SKM-1 treated with dmso at 0.1 percent for 144 hours (cell line): ENCODE measurements around the gene GDPD5.
A peak's percentile ranks its signal among the peaks of the same experiment; 100 is the strongest.

ENCODE experiments used
- DNase-seq: peaks from one replicate; lab custom pipeline; 2025; ENCODE audit not compliant: unreplicated experiment; lab: John Stamatoyannopoulos, UW

GDPD5 gene

DNA sequence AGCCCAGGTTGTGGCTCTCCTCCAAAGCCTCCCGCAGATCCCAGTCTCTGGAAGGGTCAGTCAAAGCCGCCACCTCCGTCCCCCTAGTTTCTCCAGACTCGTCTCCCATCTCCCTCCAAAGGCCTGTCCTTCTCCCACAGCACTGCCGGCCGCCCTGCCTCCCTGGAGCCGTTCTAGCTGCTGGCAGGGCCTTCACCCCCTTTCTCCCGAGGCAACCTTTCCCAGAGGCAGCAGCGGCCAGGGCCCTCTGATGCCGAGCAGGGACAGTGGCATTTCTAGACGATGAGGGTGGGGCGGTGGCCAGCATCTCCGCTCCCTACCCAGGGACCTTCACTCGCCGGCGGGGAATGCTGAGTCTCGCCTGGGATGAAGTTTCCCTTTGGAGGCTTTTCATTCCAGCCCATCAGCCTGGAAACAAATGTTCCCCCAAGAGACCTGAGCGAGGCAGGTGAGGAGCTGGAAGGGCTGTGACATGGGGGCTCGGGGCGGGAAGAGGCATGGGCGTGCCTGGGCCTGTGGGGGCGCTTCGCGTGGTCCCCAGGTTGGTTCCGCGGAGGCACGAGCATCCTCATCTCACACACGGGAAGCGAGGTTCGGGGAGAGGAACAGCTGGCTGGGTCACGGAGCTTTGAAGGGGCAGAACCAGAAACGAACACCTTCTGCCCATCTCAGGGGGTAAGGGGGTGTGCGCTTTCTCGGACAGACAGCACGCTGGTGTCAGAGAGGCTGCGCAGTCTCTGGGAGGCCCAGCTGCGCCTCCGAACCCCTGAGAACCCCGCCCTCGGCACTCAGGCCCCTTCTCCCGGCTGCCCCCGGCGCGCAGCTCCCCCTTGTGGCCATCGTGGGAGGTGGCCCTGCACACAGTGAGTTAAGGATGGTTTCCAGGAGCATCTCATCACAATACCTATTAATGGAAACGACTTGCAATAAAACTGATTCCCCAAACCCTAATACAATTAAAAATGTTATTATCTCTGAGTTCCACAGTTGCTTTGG is 74.6 kb downstream of the GDPD5 start:
- no peak for DNase-seq

DNA sequence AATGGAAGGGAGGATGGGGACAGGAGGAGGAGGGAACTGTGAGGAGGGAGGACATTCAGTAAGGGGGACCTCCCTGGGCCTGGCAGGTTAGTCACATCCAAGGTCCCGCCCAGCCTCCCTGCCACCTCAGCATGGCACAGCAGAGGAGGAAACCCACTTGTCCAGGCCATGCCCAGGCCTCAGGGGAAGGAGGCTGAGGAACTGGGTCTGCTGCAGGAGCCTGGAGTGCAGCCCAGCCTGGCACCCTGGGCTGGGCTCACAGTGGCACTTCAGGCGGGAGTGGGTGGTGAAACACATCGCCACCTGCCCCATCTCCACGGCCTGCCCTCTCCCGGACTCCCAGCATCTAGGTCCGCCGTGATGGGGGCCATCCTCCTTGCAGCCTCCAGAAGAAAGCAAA is 75.5 kb downstream of the GDPD5 start:
- DNase-seq: no peak

DNA sequence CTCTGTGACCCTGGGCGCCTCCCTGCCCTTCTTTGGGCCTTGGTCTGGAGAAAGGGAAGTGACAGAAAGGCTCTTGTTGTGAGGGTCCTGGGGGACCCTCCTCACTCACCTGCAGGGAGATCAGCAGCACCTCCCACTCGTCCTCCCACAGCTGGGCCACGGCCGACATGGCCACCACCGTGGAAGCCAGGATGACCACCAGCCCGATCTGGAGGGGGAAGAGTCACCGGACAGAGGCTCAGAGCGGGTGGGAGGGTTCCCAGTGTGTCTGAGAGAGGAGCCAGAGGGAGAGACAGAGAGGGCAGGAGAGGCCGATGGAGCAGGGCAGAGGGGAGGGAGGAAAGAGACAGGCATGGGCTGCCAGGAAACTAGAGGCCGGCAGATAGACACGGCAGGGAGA is 76.0 kb downstream of the GDPD5 start:
- no peak for DNase-seq

DNA sequence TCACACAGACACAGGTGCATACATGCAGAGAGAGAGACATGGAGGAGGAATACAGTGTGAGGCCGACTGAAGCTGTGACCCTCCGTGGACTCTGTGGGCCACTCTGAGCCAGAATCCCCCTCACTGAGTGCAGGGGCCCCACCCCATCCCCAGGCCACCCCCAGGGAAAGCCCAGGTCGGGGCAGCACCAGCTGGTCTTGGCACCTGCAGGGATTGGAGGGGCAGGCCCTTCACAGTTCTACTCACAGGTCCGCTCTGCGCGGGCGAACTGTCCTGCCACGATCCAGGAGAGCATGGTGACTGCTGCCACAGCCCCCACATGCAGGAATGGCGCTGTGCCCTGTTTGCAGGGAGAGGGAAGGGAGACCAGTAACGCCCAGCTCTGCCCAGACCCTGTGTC is 76.5 kb downstream of the GDPD5 start:
- no peak for DNase-seq

DNA sequence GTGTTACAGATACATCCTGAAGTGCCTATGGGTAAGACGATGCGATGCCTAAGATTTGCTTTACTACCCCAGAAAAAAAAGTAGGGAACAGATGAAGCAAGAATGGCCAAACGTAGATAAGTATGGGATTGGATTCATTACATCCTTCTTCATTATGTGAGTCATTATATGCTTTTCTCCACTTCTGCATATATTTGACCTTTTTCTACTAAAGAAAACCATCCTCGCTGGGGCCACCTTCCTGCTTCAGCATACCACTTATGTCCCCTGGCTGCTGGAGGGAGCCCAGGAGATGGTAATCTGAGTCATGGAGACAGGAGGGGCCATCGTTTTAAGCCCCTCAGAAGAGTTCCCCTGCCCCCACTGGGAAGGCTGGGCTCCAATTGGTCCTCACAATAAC is 78.3 kb downstream of the GDPD5 start:
- DNase-seq: no peak

DNA sequence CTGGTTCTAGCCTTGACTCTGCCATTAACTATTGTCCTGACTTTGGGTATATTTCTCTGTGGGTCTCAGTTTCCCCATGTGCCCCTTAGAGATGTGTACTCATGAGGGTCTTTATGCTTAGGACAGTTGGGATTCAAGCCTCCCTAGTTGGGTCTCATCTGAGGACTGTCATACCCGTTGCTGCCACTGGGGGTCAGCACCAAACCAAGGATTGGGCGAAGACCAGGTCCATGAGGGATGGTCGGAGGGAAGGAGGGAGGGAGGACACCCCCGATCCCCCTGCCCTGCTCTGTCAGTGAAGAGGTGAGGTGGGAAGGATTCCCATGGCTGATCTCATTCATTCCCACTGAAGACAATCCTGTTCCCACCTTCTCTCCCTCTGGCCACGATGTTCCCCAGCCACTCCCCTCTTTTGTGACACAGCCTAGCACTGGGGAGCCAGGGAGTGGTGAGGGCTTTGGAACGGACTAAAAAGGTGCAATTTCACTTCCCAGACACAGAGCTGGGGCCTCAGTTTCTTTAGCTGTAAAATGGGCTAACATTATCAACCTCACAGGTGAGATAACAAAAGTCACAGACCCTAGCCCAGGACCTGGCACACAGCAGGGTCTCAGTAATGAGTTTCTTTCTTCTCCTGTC is 80.3 kb downstream of the GDPD5 start:
- DNase-seq: peak; percentile 35

DNA sequence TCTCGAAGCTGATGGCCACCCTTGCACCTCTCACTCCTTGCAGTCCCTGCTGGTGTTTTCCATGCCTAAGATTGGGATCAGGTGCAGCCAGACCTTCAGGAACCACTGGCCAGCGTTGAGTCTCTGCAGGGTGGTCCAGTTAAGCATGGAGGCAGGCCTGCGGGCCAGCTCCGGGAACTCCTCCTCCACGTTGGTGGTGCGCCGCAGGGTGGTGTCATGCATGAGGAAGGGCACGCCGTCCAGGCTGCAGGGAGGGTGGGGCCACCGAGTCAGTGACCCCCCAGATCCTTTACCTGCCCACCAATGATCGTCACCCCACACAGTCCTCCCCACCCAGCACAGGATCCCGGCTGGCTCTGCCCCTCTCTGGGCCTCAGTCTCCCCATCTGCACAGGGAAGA is 82.7 kb downstream of the GDPD5 start:
- DNase-seq: no peak

DNA sequence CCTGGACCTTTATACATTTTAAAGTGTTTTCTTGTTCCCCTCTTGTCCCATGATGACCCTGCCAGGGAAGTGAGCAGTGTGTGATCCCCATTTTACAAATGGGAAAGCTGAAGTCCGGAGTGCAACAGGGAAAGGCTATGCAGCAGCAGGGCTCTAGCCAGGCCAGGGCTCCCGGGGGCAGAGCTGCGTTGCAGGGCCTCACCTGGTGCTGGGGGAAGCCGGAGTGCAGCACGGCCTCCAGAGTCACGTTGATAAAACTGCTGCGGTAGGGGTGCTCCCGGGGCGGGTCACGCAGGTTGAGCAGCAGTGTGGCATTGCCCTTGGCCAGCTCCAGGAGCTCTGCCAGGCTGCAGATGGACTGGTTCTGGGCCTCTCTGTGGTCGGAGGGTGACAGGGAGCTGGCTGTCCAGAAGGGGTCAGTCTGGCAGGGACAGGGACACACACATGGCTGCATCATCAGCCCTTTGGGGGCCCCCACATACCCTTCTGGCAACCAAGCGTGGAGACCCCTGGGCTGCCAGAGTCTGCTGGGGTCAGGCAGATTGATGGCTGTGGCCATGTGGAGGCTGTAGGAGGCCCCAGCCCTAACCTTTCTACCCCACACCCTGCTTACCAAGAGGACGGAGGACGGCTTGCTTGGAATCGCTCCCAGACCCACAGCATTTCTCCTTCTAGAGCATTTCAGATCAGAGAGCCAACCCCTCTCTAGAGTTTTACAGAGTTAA is 83.4 kb downstream of the GDPD5 start:
- no peak for DNase-seq

DNA sequence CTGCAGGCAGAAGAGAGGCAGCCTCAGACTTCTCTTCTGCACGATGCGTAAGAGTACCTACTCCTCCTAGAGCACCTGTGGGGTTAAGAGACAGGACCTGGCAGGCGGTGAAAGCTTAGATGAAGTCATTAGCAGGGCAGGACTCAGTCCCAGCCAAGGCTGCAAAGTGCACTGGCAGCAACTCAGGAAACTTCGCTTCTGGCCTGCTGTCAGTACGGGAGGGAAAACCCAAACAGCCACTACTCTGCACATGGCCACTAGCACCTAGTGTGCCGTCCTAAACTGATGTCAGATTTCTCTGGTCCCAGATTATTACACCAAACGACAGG is 84.0 kb downstream of the GDPD5 start:
- no peak for DNase-seq

DNA sequence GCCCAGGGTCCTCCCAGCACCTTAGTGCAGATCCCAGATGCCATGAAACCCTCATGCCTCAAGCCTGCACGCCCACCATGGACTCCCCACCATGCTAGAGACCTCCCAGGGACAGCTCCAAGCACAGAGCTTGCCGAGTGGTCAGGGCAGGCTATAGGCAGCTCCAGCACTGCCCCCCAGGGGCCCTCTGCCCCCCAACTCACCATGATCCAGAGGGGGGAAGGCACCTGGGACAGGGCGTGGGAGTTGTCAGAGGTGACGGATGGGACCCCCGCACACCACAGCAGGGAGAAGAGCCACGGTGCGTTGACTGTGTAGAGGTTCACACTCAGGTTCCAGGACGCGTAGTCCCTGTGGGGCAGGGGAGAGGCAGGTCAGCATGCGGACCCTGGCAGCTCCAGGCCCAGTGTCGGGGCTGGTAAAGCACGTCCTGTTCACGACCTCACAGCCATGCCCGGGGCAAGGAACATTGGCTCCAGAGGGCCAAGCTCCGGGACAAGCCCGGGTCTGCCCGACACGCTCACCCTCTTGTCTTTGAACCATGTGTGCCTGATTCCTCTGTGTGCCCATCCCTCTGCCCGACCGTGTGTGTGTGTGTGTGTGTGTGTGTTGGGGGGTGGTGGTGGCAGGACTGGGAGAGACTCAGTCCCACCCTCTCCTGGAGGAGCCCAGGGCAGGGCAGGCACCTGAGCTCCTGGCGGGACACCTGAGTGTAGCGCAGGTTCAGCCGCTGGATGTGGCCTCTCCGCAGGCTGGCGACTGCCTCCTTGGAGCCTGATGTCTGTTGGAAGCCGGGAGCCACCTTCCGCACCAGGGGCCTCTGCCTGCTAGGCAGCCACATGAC is 84.6 kb downstream of the GDPD5 start:
- DNase-seq: no peak

DNA sequence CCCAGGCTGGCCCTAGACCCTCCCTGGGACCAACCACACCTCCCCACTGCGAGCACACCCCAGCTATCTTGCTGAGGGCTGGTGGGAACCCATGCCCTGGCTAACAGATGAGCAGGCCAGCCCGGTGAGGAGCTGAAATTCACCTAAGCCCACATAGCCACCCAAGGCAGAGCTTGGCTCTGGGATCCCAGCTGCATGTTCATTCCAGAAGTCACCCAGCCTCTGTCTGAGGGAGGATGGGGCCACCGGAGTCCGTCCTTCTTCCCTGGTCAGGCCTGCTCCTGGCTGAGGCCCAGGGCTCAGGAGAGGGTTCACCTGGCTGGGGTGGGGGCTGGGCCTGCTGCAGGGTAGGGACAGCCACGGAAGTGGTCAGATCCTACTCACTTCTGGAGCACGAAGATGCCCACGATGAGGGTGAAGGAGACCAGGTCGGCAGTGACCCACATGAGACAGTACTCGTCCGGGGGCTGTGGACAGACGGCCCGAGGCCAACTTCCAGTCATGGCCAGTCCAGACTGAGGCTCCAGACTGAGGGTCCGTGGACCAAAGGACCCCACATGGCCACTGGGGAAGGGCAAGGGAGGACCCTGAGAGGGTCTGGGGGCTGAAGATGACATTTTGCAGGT is 86.1 kb downstream of the GDPD5 start:
- no peak for DNase-seq

DNA sequence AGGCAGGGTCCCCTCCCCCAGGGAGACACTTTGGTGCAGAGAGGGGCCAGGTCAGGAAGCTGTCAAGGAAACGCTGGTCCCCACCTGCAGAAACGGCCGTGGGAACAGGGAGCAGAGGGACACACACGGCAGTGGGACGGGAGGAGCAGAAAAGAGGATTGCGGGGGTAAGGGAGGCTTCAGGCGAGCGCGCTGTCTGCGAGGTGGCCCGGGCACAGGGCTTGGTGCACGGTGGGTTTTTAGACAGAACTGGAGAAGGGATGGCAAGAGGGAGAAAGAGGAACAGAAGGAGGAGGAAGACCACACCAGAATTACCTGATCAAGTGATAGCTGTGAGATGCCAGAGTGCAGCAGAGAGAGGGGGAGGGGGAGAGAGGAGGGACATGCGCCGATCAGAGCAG is 86.7 kb downstream of the GDPD5 start:
- no peak for DNase-seq

DNA sequence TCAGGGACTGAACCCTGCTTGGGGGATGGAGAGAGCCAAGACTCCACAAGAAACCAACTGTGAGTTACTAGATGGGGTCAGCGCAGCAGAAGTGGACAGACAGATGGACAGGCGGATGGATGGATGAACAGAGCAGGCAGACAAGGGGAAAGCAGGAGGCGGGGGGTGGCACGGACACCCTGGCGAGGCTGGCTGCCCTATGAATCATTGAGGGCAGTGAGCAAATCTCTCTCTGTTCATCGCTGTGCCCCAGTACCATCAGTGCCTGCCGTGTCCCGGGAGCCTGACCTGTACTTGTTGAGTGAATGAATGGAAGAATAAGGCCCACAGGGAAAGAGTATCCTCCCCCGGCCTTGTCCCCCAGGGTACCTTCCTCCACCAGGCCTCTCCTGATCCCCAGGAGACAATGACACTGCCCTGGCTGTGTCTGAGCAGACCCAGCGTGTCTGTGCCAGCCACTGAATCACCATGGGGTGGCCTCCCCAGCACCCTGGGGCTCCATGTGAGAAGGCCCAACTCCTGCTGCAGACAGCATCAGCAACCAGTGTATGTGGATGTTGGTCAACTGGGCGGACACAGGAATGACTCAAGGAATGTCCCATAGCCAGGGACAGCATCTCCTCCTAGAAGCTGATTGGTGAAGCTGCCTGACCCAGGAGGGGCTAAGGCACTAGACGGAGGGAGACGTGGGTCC is 87.6 kb downstream of the GDPD5 start:
- no peak for DNase-seq

DNA sequence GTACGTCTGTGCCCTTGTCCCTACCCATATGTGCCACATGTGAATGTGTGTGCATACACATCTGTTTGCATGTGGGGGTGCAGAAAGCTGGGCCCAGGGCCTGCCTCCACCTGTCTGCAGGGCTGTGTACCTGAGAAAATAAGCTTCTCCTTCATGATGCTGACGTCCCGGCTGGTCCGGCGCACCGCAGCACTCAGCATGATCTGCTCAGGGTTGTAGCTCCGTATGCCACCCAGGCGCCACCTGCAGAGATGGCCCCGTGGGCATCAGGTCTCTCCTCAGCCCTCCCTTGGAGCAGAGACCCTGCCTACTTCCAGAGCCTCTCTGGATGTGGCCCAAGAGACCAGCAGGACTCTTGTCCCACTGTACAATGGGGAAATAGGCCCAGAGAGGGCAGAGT is 88.9 kb downstream of the GDPD5 start:
- DNase-seq: no peak

DNA sequence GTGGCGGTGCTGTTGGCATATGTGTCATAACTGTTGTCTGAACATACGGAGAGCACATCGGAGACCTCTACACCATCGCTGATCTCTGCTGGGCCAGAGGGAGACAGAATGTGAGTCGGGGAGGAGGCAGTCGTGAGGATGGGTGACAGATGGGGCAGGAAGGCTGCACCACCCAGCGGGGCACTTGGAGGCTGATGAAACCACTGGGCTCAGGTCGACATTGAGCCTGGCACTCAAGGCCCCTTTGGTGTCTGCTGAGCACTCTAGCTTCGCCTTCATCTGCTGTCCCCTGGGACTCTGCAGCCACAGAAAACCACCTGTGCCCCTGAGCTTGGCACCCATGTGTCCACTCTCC is 90.2 kb downstream of the GDPD5 start:
- DNase-seq: no peak

DNA sequence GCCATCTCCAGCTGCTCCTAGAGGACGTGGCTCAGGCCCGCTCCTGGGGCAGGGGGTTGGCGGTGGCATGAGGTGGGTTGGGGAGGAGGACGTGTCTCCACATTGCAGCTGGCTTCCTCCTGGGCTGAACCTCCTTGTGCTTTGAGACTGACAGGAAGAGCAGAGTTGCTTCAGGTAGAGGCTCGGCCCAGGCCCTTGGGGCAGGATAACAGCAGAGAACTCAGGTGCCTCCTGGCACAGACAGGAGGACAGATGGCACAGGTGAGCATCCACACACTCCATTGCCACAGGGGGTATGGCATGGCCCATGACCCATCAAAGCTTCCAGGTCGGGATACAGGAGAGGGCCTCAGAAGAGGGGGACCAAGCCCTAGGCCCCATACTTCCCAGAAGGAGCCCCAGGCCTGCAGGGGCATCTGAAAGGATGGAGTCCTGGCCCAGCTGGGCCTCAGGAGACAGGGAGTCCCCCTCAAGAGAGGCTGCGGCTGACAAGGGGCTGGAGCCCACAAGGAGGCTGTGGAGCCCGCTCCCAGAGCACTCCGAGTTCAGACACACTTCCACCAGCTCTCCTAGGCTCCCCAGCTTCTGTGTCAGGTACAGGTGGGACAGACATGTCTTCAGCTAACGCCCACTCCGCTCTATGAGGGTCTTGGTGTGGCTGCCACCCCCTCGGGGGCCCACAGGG is 90.7 kb downstream of the GDPD5 start:
- no peak for DNase-seq

DNA sequence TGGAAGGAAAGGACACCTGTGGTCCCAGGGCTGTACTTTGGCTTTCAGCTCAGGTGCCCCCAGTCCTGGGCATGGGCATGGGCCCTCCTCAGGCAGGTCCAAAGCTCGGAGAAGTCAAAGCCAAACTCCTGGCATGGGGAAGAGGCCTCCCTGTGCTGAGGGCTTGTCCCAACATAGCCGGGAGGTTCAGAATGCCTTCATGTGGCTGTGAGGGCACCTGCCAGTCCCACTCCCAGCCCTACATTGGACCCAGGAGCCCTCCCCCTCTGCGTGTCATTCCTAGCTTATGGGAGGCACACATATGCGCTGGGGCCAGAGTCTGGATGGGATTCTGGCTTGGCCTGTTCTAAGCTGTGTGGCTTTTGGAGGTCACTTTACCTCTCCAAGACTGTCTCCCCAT is 91.7 kb downstream of the GDPD5 start:
- no peak for DNase-seq

DNA sequence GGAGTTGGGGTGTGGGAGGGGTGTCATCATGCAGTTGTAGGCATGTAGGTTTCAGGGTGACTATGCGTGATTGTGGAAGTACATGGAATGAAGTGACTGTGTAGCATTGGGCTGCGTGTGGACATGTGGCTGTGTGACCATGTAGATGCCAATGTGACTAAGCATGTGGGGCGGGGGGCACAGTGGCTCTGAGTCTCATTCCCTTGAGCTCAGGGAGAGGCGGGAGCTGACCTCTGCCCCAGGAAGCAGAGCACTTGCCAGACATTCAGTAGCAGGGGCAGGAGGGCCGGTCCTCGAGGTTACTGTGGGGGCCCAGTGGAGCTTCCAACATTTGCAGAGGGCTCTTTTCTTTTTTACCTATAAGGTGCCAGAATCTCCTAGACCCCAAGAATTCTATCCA is 92.3 kb downstream of the GDPD5 start:
- no peak for DNase-seq

DNA sequence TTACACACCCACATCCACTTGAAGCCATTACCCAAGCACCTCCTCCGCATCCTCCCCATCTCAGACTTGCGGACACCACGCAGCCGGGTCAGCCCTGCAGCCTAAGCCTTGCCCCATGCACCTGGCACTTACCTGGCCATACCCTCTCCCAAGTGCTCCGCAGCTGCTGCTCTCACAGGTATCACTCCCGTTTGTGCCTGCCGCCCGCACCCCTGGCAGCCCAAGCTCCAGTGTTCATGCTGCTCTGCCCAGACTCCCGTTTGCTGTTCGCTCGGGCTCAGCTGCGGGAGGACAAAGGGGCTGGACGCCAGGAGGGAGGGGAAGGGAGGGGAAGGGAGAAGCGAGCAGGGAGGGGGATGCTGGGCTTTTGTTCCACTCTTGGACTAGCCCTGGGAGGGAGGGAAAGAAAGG is 92.8 kb downstream of the GDPD5 start, which contains the start of gene KLHL35:
KLHL35 (minus strand) TSS at position 293 of the 411 bp plus-strand sequence. CDS start 2,574 bp downstream, outside the sequence.
- DNase-seq: no peak
